Endothelial cell of umbilical vein (primary cell): ENCODE data around the gene MAP4K4.

Experiments
- CTCF ChIP-seq, 2 donors: IDR thresholded peaks; 1 replicate in 1 of 2; 2 replicates in 1 of 2; pipeline ENCODE4 v1.5.1; 2011; ENCODE audit warnings: low read length in 2 of 2, mild to moderate bottlenecking in 2 of 2, moderate library complexity in 2 of 2, control low read depth in 1 of 2, inconsistent platforms in 1 of 2, low read depth in 1 of 2; ENCODE audit not compliant: insufficient read depth in 1 of 2; ENCODE audit errors: extremely low read depth in 1 of 2
- GATA2 ChIP-seq: IDR thresholded peaks from 2 replicates; pipeline ENCODE4 v1.7.0; 2011; ENCODE audit warnings: low read depth, mild to moderate bottlenecking, moderate library complexity, mixed read lengths, low read length; ENCODE audit not compliant: insufficient read length, insufficient read depth
- POLR2A ChIP-seq: IDR thresholded peaks from 2 replicates; pipeline ENCODE4 v1.6.1; 2012; ENCODE audit warnings: low read depth, mild to moderate bottlenecking, control low read depth, low read length
- POLR2AphosphoS5 ChIP-seq: IDR thresholded peaks from 2 replicates; pipeline ENCODE4 v1.6.1; 2012; ENCODE audit warnings: low read depth, mild to moderate bottlenecking, control low read depth, low read length, moderate library complexity; ENCODE audit not compliant: insufficient read depth

DNA sequence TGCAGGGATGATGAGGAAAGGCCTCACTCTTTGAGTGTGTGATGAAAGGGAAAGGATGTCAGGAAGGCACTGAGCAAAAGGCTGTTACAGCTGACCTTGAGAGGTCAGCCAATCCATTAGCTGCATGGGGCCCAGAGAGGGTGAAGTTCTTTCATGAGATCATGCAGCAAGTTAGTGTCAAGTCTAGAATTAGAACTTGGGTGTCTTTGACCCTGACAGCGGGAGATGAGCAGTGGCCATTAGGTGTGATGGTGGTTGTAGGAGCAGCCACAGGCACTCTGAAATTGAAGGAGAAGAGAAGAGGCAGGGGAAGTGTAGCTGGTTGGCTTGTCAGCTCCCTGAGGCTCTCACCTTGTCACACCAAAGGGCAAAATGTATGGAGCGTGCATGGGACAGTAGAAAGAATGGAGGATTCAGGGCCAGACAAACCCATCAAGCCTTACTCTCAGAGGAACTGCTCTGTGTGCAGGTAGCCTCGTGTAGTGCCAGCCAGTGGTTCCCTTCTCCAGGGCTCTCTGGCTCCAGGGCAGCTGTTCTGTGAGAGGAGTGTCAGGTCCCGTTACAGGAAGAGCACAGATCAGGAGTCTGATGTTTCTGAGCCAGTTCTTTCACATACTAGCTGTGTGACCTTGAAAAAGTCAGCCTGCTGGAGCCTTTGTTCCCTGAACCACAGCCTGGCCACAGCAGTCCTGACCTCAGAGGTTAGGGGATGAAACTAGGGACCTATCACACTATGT lies 35.9 kb downstream of the MAP4K4 start:
- no peak for TF ChIP-seq CTCF (IDR thresholded peaks at IDR 0.05; ENCODE audit: extremely low read depth in 1 of 2, insufficient read depth in 1 of 2, low read depth in 1 of 2, low read length in 2 of 2)
- no peak for TF ChIP-seq GATA2
- no peak for TF ChIP-seq POLR2A
- TF ChIP-seq POLR2AphosphoS5 = no peak
